ENCODE data around the gene DGLUCY. TPM values are rescaled to one million over a fixed set of nuclear protein-coding genes. Genes with fewer than 3 reads are reported as not detected.

The DGLUCY gene
- total RNA-seq, 2 experiments from 2014 or later, result 52.3 to 59.3 TPM

GRCh38 chr14:91070572-91070971, 43.3 kb upstream of the DGLUCY start:
- no peak overlapping the region for H3K27ac Mint-ChIP-seq
- peaks cover 2% of the 10 kb centered on the region for H3K36me3 Mint-ChIP-seq (ENCODE audit: low read depth)
- no peak overlapping the region for H3K4me3 Mint-ChIP-seq
- ATAC-seq (no peak), DNase-seq (no peak)
- intact Hi-C loops (cut with micrococcal nuclease), result no loop called here
- TF ChIP-seq CTCF (IDR thresholded peaks at IDR 0.05), result no peak
- H3K27me3 Mint-ChIP-seq, result no peaks in the 10 kb centered on the region
- H3K4me1 Mint-ChIP-seq (ENCODE audit: low read depth), result peaks cover 35% of the 10 kb centered on the region
- ChIA-PET CTCF (interaction anchor here (1.1 to 1.9 kb wide), 2 partner anchors 45 to 168 kb away, joined by 3 to 4 read pairs; no protein-coding TSS in a partner anchor), POLR2A (no interaction called here)
- H3K9me3 Mint-ChIP-seq, result peaks cover 2% of the 10 kb centered on the region

GRCh38 chr14:91075553-91075952, 38.3 kb upstream of the DGLUCY start:
- Mint-ChIP-seq H3K36me3 (ENCODE audit: low read depth) (no peaks in the 10 kb centered on the region), H3K4me1 (ENCODE audit: low read depth) (peaks cover 30% of the 10 kb centered on the region), H3K27ac (no peak overlapping the region), H3K27me3 (no peaks in the 10 kb centered on the region), H3K4me3 (no peak overlapping the region), H3K9me3 (no peaks in the 10 kb centered on the region)
- intact Hi-C loops (cut with micrococcal nuclease), result no loop called here
- TF ChIP-seq CTCF (IDR thresholded peaks at IDR 0.05), result no peak
- ChIA-PET CTCF (no interaction called here), POLR2A (no interaction called here)
- ATAC-seq (no peak), DNase-seq (no peak)

GRCh38 chr14:91078095-91078737, 35.7 kb upstream of the DGLUCY start:
- peak; percentile 96 for ATAC-seq
- POLR2A ChIA-PET, result interaction anchor here (0.7 to 3.1 kb wide), 9 partner anchors 10 to 93 kb away, joined by 3 to 20 read pairs (median 4); partner anchors contain the start of genes DGLUCY and RPS6KA5

GRCh38 chr14:91080071-91080470, 33.8 kb upstream of the DGLUCY start:
- ATAC-seq, result no peak
- Mint-ChIP-seq H3K4me1 (ENCODE audit: low read depth) (peaks cover 29% of the 10 kb centered on the region), H3K4me3 (no peak overlapping the region), H3K36me3 (ENCODE audit: low read depth) (peaks cover 2% of the 10 kb centered on the region), H3K27me3 (no peaks in the 10 kb centered on the region), H3K27ac (no peak overlapping the region), H3K9me3 (no peaks in the 10 kb centered on the region)
- no peak for TF ChIP-seq CTCF (IDR thresholded peaks at IDR 0.05)
- CTCF ChIA-PET, result interaction anchor here (1.5 kb wide), 2 partner anchors 9 to 19 kb away, joined by 5 read pairs; partner anchors contain the start of gene RPS6KA5
- intact Hi-C loops (cut with micrococcal nuclease), result no loop called here
- POLR2A ChIA-PET, result interaction anchor here (3.1 kb wide), 1 partner anchor 34 kb away, joined by 20 read pairs; the partner anchor contains the start of gene DGLUCY
- DNase-seq, result no peak

More at GRCh38 chr14:91078095-91078737, 35.7 kb upstream of the DGLUCY start:
- Mint-ChIP-seq H3K36me3 (ENCODE audit: low read depth) (peaks cover 2% of the 10 kb centered on the region), H3K27ac (peak overlapping the region; percentile 81), H3K4me1 (ENCODE audit: low read depth) (peaks cover 29% of the 10 kb centered on the region), H3K4me3 (no peak overlapping the region), H3K27me3 (no peaks in the 10 kb centered on the region), H3K9me3 (no peaks in the 10 kb centered on the region)
- peak; percentile 78 for DNase-seq
- TF ChIP-seq CTCF (IDR thresholded peaks at IDR 0.05), result no peak
- CTCF ChIA-PET, result interaction anchor here (0.6 to 1.9 kb wide), 13 partner anchors 9 to 176 kb away, joined by 3 to 9 read pairs (median 4); partner anchors contain the start of gene DGLUCY
- intact Hi-C loops (cut with micrococcal nuclease), result loop anchor here (1.0 kb wide), 1 partner anchor 108 kb away; no protein-coding TSS in a partner anchor

GRCh38 chr14:91082282-91082681, 31.6 kb upstream of the DGLUCY start:
- ATAC-seq (no peak), DNase-seq (no peak)
- H3K4me1 Mint-ChIP-seq (ENCODE audit: low read depth), result peaks cover 19% of the 10 kb centered on the region
- H3K27ac Mint-ChIP-seq, result no peak overlapping the region
- intact Hi-C loops (cut with micrococcal nuclease), result no loop called here
- TF ChIP-seq CTCF (IDR thresholded peaks at IDR 0.05), result no peak
- H3K27me3 Mint-ChIP-seq, result no peaks in the 10 kb centered on the region
- ChIA-PET CTCF (no interaction called here), POLR2A (no interaction called here)
- no peaks in the 10 kb centered on the region for H3K9me3 Mint-ChIP-seq
- no peak overlapping the region for H3K4me3 Mint-ChIP-seq
- H3K36me3 Mint-ChIP-seq (ENCODE audit: low read depth), result peaks cover 2% of the 10 kb centered on the region
